22Rv1 (cell line): ENCODE results near the gene RTTN.
"Not testable (repeated sequence)": the region's sequence is repeated elsewhere in the genome, so short reads cannot be mapped to it uniquely, and the experiment has no call there.

Experiments used
- CTCF ChIP-seq: fragments of 450-650 bp; IDR thresholded peaks from 2 replicates; pipeline ENCODE4 v1.5.1; 2017; ENCODE audit warnings: mild to moderate bottlenecking
- ZFX ChIP-seq: fragments of 450-650 bp; IDR thresholded peaks from 2 replicates; pipeline ENCODE4 v1.6.1; 2017; ENCODE audit warnings: antibody characterized with exemption, borderline replicate concordance

GRCh38 chr18:70102854-70103253 lies 102.6 kb downstream of the RTTN start:
- not testable (repeated sequence) for TF ChIP-seq CTCF, ZFX
